Measurements from ENCODE around the gene TRPM3. TPM values are rescaled to one million over a fixed set of nuclear protein-coding genes. Genes with fewer than 3 reads are reported as not detected.

TRPM3 gene
- polyA plus RNA-seq, 3 donors, result not detected

- no peak overlapping the region for H3K9ac ChIP-seq (ENCODE audit: insufficient read depth, low read length, poor library complexity, severe bottlenecking)
- H3K27ac Mint-ChIP-seq, result peak overlapping the region in 3 of 7 donors; percentile 48 to 76 (median 53)
These were observed 555.4 kb downstream of the TRPM3 start for GRCh38 chr9:70566066-70566465.

More at GRCh38 chr9:70566066-70566465, 555.4 kb downstream of the TRPM3 start:
- Mint-ChIP-seq H3K27me3 (ENCODE audit: low read depth in 3 of 3) (peaks cover 0 to 3% (median 0%) of the 10 kb centered on the region in 3 donors), H3K4me3 (no peak overlapping the region), H3K9me3 (peaks cover 0 to 2% (median 0%) of the 10 kb centered on the region in 7 donors), H3K36me3 (no peaks in the 10 kb centered on the region), H3K4me1 (peaks cover 33% of the 10 kb centered on the region)
- Histone ChIP-seq H3K27me3 (ENCODE audit: control insufficient read depth in 2 of 2, insufficient read depth in 2 of 2, low read length in 2 of 2) (no peaks in the 10 kb centered on the region), H3K79me2 (ENCODE audit: insufficient read depth, low read length) (no peaks in the 10 kb centered on the region), H3K4me1 (ENCODE audit: control insufficient read depth in 1 of 2, insufficient read depth in 2 of 2, low read length in 2 of 2) (peaks cover 35% of the 10 kb centered on the region in 2 donors), H3K36me3 (replicated peaks in 1 of 2; ENCODE audit: control insufficient read depth in 1 of 2, insufficient read depth in 2 of 2, low read length in 2 of 2) (no peaks in the 10 kb centered on the region), H3K27ac (ENCODE audit: low read depth in 1 of 2, low read length in 2 of 2) (no peak overlapping the region), H3K4me3 (replicated peaks in 1 of 3; ENCODE audit: low read depth in 2 of 3, low read length in 3 of 3) (no peak overlapping the region), H3K4me2 (replicated peaks; ENCODE audit: extremely low read depth, low read length, poor library complexity, severe bottlenecking) (no peak overlapping the region), H4K20me1 (ENCODE audit: insufficient read depth, low read length) (no peaks in the 10 kb centered on the region), H2AFZ (ENCODE audit: insufficient read depth, low read depth, low read length, poor library complexity, severe bottlenecking) (no peak overlapping the region), H3K9me3 (replicated peaks in 1 of 2; ENCODE audit: control insufficient read depth in 1 of 2, insufficient read depth in 1 of 2, low read length in 2 of 2) (no peaks in the 10 kb centered on the region)
- intact Hi-C loops (cut with micrococcal nuclease), result no loop called here
- TF ChIP-seq CTCF (IDR thresholded peaks at IDR 0.05), result no peak
- 88% methylated on average over 3 of the region's 3 CpGs for WGBS (ENCODE audit: insufficient coverage)
- no peak for DNase-seq

All from CD14-positive monocyte (primary cell).